Duodenal mucosa (tissue), 2 donors: ENCODE data around the gene SP6.

Experiments
- H3K27ac ChIP-seq: one replicate; pipeline ENCODE4 v1.7.0; 2013; ENCODE audit warnings: low read depth, low read length
- H3K27me3 ChIP-seq, 2 donors: one replicate each; pipeline ENCODE4 v1.7.0; 2013; ENCODE audit warnings: low read length in 2 of 2, control low read depth in 1 of 2; ENCODE audit not compliant: insufficient read depth in 2 of 2, control insufficient read depth in 1 of 2
- H3K36me3 ChIP-seq, 2 donors: one replicate each; pipeline ENCODE4 v1.7.0; 2013; ENCODE audit warnings: low read length in 2 of 2, control low read depth in 1 of 2; ENCODE audit not compliant: insufficient read depth in 2 of 2, control insufficient read depth in 1 of 2
- H3K4me1 ChIP-seq, 2 donors: one replicate each; pipeline ENCODE4 v1.7.0; 2013; ENCODE audit warnings: low read length in 2 of 2, control low read depth in 1 of 2; ENCODE audit not compliant: insufficient read depth in 2 of 2, control insufficient read depth in 1 of 2
- H3K4me3 ChIP-seq, 2 donors: one replicate each; pipeline ENCODE4 v1.7.0; 2013; ENCODE audit warnings: low read length in 2 of 2, low read depth in 1 of 2
- H3K9ac ChIP-seq, 2 donors: one replicate each; pipeline ENCODE4 v1.7.0; 2013; ENCODE audit warnings: low read length in 2 of 2, low read depth in 1 of 2
- H3K9me3 ChIP-seq, 2 donors: one replicate each; pipeline ENCODE4 v1.7.0; 2013; ENCODE audit warnings: low read length in 2 of 2, control low read depth in 1 of 2; ENCODE audit not compliant: control insufficient read depth in 1 of 2

The SP6 gene

GRCh38 chr17:47850692-47851573 is at the start of gene SP6:
TSS of gene SP6 (minus strand) at chr17:47851163. CDS start at chr17:47848429, 2,734 bp downstream.
- Histone ChIP-seq H3K9ac (peak within 1 kb of the TSS; percentile 48 to 76), H3K27me3 (peaks cover 61 to 71% of the 10 kb centered on the region in 2 donors), H3K4me1 (peaks cover 18 to 19% of the 10 kb centered on the region in 2 donors), H3K9me3 (no peaks in the 10 kb centered on the region), H3K4me3 (peak within 1 kb of the TSS; percentile 66 to 72), H3K27ac (no peak within 1 kb of the TSS), H3K36me3 (no peaks in the 10 kb centered on the region)

- peaks cover 0 to 13% of the 10 kb centered on the region in 2 donors for H3K36me3 ChIP-seq
- H3K4me1 ChIP-seq: peaks cover 15 to 19% of the 10 kb centered on the region in 2 donors
- H3K9me3 ChIP-seq: no peaks in the 10 kb centered on the region
- no peak overlapping the region for H3K4me3 ChIP-seq
- no peak overlapping the region for H3K9ac ChIP-seq
- no peak overlapping the region for H3K27ac ChIP-seq
- H3K27me3 ChIP-seq: no peaks in the 10 kb centered on the region
Measured at GRCh38 chr17:47899643-47900042, 48.7 kb upstream of the SP6 start.

GRCh38 chr17:47898241-47898640 is 47.3 kb upstream of the SP6 start:
- H3K9me3 ChIP-seq: no peaks in the 10 kb centered on the region
- peaks cover 19 to 20% of the 10 kb centered on the region in 2 donors for H3K4me1 ChIP-seq
- no peak overlapping the region for H3K4me3 ChIP-seq
- H3K27me3 ChIP-seq: no peaks in the 10 kb centered on the region
- H3K9ac ChIP-seq: no peak overlapping the region
- H3K27ac ChIP-seq: no peak overlapping the region
- H3K36me3 ChIP-seq: peaks cover 0 to 13% of the 10 kb centered on the region in 2 donors

- peak overlapping the region in 1 of 2 donors; percentile 95 for H3K9ac ChIP-seq
- no peaks in the 10 kb centered on the region for H3K27me3 ChIP-seq
- peak overlapping the region; percentile 93 to 95 for H3K4me3 ChIP-seq
- H3K36me3 ChIP-seq: peaks cover 0 to 13% of the 10 kb centered on the region in 2 donors
- no peaks in the 10 kb centered on the region for H3K9me3 ChIP-seq
- H3K4me1 ChIP-seq: peaks cover 19 to 20% of the 10 kb centered on the region in 2 donors
- H3K27ac ChIP-seq: no peak overlapping the region
Measured at GRCh38 chr17:47897561-47897960, 46.6 kb upstream of the SP6 start.

GRCh38 chr17:47896672-47897490 is 45.9 kb upstream of the SP6 start:
- no peaks in the 10 kb centered on the region for H3K9me3 ChIP-seq
- peak overlapping the region; percentile 95 to 98 for H3K9ac ChIP-seq
- H3K4me3 ChIP-seq: peak overlapping the region; percentile 93 to 95
- peak overlapping the region; percentile 91 for H3K27ac ChIP-seq
- H3K4me1 ChIP-seq: peaks cover 19 to 20% of the 10 kb centered on the region in 2 donors
- no peaks in the 10 kb centered on the region for H3K27me3 ChIP-seq
- peaks cover 0 to 13% of the 10 kb centered on the region in 2 donors for H3K36me3 ChIP-seq

GRCh38 chr17:47895856-47896671 is 45.1 kb upstream of the SP6 start, which contains the start of gene SP2:
TSS of gene SP2 (plus strand) at chr17:47896236. CDS start at chr17:47896287, 51 bp downstream.
- peak within 1 kb of the TSS; percentile 93 to 95 for H3K4me3 ChIP-seq

GRCh38 chr17:47895347-47895855 is 44.4 kb upstream of the SP6 start:
- H3K27me3 ChIP-seq: no peaks in the 10 kb centered on the region
- peak overlapping the region; percentile 88 to 89 for H3K9ac ChIP-seq
- peaks cover 0 to 13% of the 10 kb centered on the region in 2 donors for H3K36me3 ChIP-seq
- H3K27ac ChIP-seq: peak overlapping the region; percentile 80
- no peaks in the 10 kb centered on the region for H3K9me3 ChIP-seq
- peak overlapping the region; percentile 83 for H3K4me3 ChIP-seq
- peaks cover 19 to 20% of the 10 kb centered on the region in 2 donors for H3K4me1 ChIP-seq

More at GRCh38 chr17:47895856-47896671, 45.1 kb upstream of the SP6 start, which contains the start of gene SP2:
- H3K4me1 ChIP-seq: peaks cover 19 to 20% of the 10 kb centered on the region in 2 donors
- peak within 1 kb of the TSS; percentile 91 for H3K27ac ChIP-seq
- H3K9me3 ChIP-seq: no peaks in the 10 kb centered on the region
- peaks cover 0 to 13% of the 10 kb centered on the region in 2 donors for H3K36me3 ChIP-seq
- H3K9ac ChIP-seq: peak within 1 kb of the TSS; percentile 95 to 98
- H3K27me3 ChIP-seq: no peaks in the 10 kb centered on the region

- Histone ChIP-seq H3K27ac (peak overlapping the region; percentile 80), H3K9me3 (no peaks in the 10 kb centered on the region), H3K27me3 (no peaks in the 10 kb centered on the region), H3K4me3 (peak overlapping the region; percentile 83), H3K36me3 (peaks cover 0 to 12% of the 10 kb centered on the region in 2 donors), H3K4me1 (peaks cover 19 to 20% of the 10 kb centered on the region in 2 donors), H3K9ac (peak overlapping the region; percentile 88 to 89)
Measured at GRCh38 chr17:47894498-47895346, 43.8 kb upstream of the SP6 start.
